PC-9 (cell line): ENCODE data around the gene ACACB. TPM values are rescaled to one million over a fixed set of nuclear protein-coding genes. Genes with fewer than 3 reads are reported as not detected.

Source experiments
- BruUV-seq: library from RNA; stranded (reverse); fragments of 400-500 nt; replicated peaks from 2 replicates; lab custom pipeline; 2021; lab: Mats Ljungman, UMichigan
- CTCF ChIA-PET: fragments of 300-600 bp; sonication (Branson Sonifier 250); formaldehyde crosslinking; loops from one replicate; lab custom pipeline; 2022; ENCODE audit warnings: antibody characterized with exemption; lab: Charles Lee
- POLR2A ChIA-PET: fragments of 300-600 bp; sonication (Branson Sonifier 250); formaldehyde crosslinking; loops from one replicate; lab custom pipeline; 2022; ENCODE audit warnings: antibody characterized with exemption; ENCODE audit not compliant: unreplicated experiment; lab: Charles Lee
- DNase-seq, 2 experiments: peaks; one replicate each; pipeline versions ENCODE4 v3.0.0 to v3.0.0-alpha.2; 2015 to 2022; ENCODE audit warnings: mixed read lengths in 1 of 2
- H2AFZ ChIP-seq: fragments of 200-600 bp; sonication (generic); 2 replicates; pipeline ENCODE4 v1.8.1; 2017; ENCODE audit warnings: antibody characterized with exemption
- H3F3A ChIP-seq: fragments of 200-600 bp; sonication (generic); 2 replicates; pipeline ENCODE4 v1.8.1; 2017; ENCODE audit warnings: antibody characterized with exemption, mild to moderate bottlenecking, low read depth; ENCODE audit not compliant: insufficient read depth
- H3K27ac ChIP-seq: fragments of 200-600 bp; sonication (generic); 2 replicates; pipeline ENCODE4 v1.6.1; 2016; ENCODE audit warnings: mixed run types
- H3K27me3 ChIP-seq: fragments of 200-600 bp; sonication (generic); 2 replicates; pipeline ENCODE4 v1.6.1; 2016; ENCODE audit warnings: low read depth, mixed run types; ENCODE audit not compliant: insufficient read depth
- H3K36me3 ChIP-seq: fragments of 200-600 bp; sonication (generic); 2 replicates; pipeline ENCODE4 v1.6.1; 2016; ENCODE audit warnings: low read depth, mixed run types
- H3K4me1 ChIP-seq: fragments of 200-600 bp; sonication (generic); replicated peaks from 2 replicates; pipeline ENCODE4 v1.6.1; 2016; ENCODE audit warnings: mixed run types; ENCODE audit not compliant: insufficient read depth
- H3K4me2 ChIP-seq: fragments of 200-600 bp; sonication (generic); 2 replicates; pipeline ENCODE4 v1.6.1; 2017; ENCODE audit warnings: mixed run types
- H3K4me3 ChIP-seq: fragments of 200-600 bp; sonication (generic); 2 replicates; pipeline ENCODE4 v1.6.1; 2016; ENCODE audit warnings: mixed run types
- H3K79me2 ChIP-seq: fragments of 200-600 bp; sonication (generic); 2 replicates; pipeline ENCODE4 v1.6.1; 2017; ENCODE audit warnings: low read depth, mixed run types
- H3K9me2 ChIP-seq: fragments of 200-600 bp; sonication (generic); 2 replicates; pipeline ENCODE4 v1.8.1; 2017; ENCODE audit warnings: mild to moderate bottlenecking; ENCODE audit not compliant: insufficient read depth
- H3K9me3 ChIP-seq: fragments of 200-600 bp; sonication (generic); 2 replicates; pipeline ENCODE4 v1.8.1; 2016; ENCODE audit warnings: low read depth; ENCODE audit not compliant: insufficient read depth
- H4K20me1 ChIP-seq: fragments of 200-600 bp; sonication (generic); 2 replicates; pipeline ENCODE4 v1.8.1; 2017; ENCODE audit not compliant: insufficient read depth
- CTCF ChIP-seq: fragments of 200-600 bp; sonication (generic); conservative IDR thresholded peaks from 2 replicates; pipeline ENCODE4 v1.6.1; 2017; ENCODE audit warnings: mixed run types, antibody characterized with exemption, mild to moderate bottlenecking, moderate library complexity
- EZH2 ChIP-seq: fragments of 200-600 bp; sonication (generic); IDR thresholded peaks from 2 replicates; pipeline ENCODE4 v1.8.0; 2017; ENCODE audit warnings: antibody characterized with exemption, low read depth
- intact Hi-C: fragments of 100-400 bp; cut with micrococcal nuclease; formaldehyde crosslinking; loops from one replicate; pipeline ENCODE4 v1.10.0; 2022; ENCODE audit not compliant: unreplicated experiment
- total RNA-seq: library from RNA; stranded (reverse); gene quantifications from 2 replicates; pipeline ENCODE4 v1.2.3, GENCODE V29; 2021

The ACACB gene
- total RNA-seq, 1 experiment from 2014 or later: 13.8 TPM

DNA sequence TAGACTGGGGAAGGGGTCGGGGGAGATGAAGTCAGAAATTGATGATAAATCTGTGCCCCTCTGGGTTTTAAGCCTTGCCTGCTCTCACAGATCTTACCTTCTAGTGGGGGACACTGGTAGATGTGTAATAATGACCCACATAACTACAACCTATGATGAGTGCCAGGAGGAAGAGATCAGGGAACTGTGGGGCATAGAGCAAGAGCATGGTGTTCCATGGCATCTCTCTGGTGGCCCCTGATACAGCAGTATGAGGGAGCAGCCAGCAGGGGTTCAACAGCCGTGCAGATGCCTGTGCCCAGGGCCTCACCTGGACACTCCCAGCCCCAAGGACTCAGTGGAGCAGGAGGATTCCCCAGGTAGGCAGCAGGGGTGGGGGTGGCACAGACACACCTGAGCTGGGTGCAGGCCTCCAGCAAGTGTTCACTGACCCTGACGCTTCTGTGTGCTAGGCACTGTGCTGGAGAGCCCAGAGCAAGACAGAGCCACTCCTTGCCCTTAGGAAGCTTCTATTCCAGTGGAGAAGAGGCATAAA lies 5.0 kb downstream of the ACACB start:
- H3F3A ChIP-seq: no peaks in the 10 kb centered on the region
- no TSS peak for BruUV-seq
- no peaks in the 10 kb centered on the region for H3K79me2 ChIP-seq
- no peaks in the 10 kb centered on the region for H3K9me2 ChIP-seq
- H3K27me3 ChIP-seq: no peaks in the 10 kb centered on the region
- H3K4me2 ChIP-seq: no peak overlapping the region
- H3K36me3 ChIP-seq: no peaks in the 10 kb centered on the region
- CTCF ChIA-PET: no interaction called here
- no peak overlapping the region for H2AFZ ChIP-seq
- TF ChIP-seq EZH2 (no peak), CTCF (no peak)
- no peaks in the 10 kb centered on the region for H3K9me3 ChIP-seq
- no peak overlapping the region for H3K27ac ChIP-seq
- POLR2A ChIA-PET: no interaction called here
- no peak overlapping the region for H3K4me3 ChIP-seq
- no peaks in the 10 kb centered on the region for H4K20me1 ChIP-seq
- intact Hi-C loops: no loop called here
- no peak for DNase-seq
- H3K4me1 ChIP-seq: no peaks in the 10 kb centered on the region

DNA sequence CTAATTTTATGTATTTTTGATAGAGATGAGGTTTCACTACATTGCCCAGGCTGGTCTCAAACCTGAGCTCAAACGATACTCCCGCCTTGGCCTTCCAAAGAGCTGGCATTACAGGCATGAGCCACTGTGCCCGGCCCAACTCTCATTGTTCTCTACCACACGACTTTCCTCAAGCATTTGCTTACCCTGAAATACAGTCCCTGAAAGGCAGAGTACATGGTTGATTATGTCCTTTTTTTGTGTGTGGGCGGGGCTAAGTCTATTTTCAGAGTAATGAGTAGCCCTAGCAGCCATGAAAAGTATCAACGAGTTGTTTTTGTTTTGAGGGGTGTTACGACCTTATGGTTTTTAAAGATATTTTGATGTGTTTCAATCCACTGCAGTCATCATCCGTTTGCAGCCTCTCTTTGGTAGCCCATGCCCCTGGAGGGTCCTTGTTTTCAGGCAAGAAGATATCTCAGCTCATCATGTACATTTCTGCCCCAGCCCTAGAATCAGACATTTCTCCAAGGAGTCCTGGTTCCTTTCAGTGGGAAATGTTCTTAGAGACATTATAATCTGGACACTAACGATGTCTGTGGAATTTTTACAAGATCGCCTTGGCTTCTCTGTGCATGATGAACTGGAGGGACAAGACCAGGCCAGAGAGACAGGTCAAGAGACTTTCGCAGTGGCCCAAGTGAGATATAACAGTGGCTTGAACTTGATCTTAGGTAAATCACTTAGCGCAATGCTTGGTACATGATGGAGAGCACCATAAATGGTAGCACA lies 8.7 kb downstream of the ACACB start:
- ChIA-PET CTCF (no interaction called here), POLR2A (no interaction called here)

GRCh38 chr12:109125791-109126190 lies 9.4 kb downstream of the ACACB start:
- BruUV-seq: no TSS peak
- Histone ChIP-seq H3K4me3 (no peak overlapping the region), H3K4me1 (no peaks in the 10 kb centered on the region), H3K79me2 (no peaks in the 10 kb centered on the region), H3K36me3 (no peaks in the 10 kb centered on the region), H4K20me1 (no peaks in the 10 kb centered on the region), H3F3A (no peaks in the 10 kb centered on the region), H2AFZ (no peak overlapping the region), H3K9me3 (no peaks in the 10 kb centered on the region), H3K4me2 (no peak overlapping the region), H3K9me2 (no peaks in the 10 kb centered on the region), H3K27me3 (no peaks in the 10 kb centered on the region), H3K27ac (no peak overlapping the region)
- no peak for DNase-seq
- ChIA-PET CTCF (no interaction called here), POLR2A (no interaction called here)
- TF ChIP-seq CTCF: no peak
- no peak for TF ChIP-seq EZH2
- intact Hi-C loops: no loop called here

More for the DNA sequence above, 8.7 kb downstream of the ACACB start:
- Histone ChIP-seq H3K4me2 (no peak overlapping the region), H3K36me3 (no peaks in the 10 kb centered on the region), H2AFZ (no peak overlapping the region), H3K27ac (no peak overlapping the region), H3K4me1 (no peaks in the 10 kb centered on the region), H3F3A (no peaks in the 10 kb centered on the region), H3K9me2 (no peaks in the 10 kb centered on the region), H3K79me2 (no peaks in the 10 kb centered on the region), H3K4me3 (no peak overlapping the region), H3K9me3 (no peaks in the 10 kb centered on the region), H4K20me1 (no peaks in the 10 kb centered on the region), H3K27me3 (no peaks in the 10 kb centered on the region)
- no peak for DNase-seq
- TF ChIP-seq EZH2: no peak
- TF ChIP-seq CTCF: no peak
- BruUV-seq: no TSS peak
- intact Hi-C loops: no loop called here
